Measurements from ENCODE around the gene GTF2A1.
"Not testable (repeated sequence)": the region's sequence is repeated elsewhere in the genome, so short reads cannot be mapped to it uniquely, and the experiment has no call there.

The GTF2A1 gene

GRCh38 chr14:81224222-81224621, 3.5 kb upstream of the GTF2A1 start:
- no peak for DNase-seq

- not testable (repeated sequence) for DNase-seq
These were observed 3.0 kb upstream of the GTF2A1 start for GRCh38 chr14:81223788-81224187.

- DNase-seq: no peak
These were observed 1.9 kb upstream of the GTF2A1 start for GRCh38 chr14:81222691-81223090.

GRCh38 chr14:81222126-81222525, 1.4 kb upstream of the GTF2A1 start:
- no peak for DNase-seq

- no peak for DNase-seq
These were observed 882 bp upstream of the GTF2A1 start for GRCh38 chr14:81221579-81222102.

GRCh38 chr14:81220580-81220829, 254 bp downstream of the GTF2A1 start:
- DNase-seq: no peak

- DNase-seq: peak; percentile 51 to 83 (median 69)
These were observed 790 bp downstream of the GTF2A1 start for GRCh38 chr14:81219759-81220579.

- DNase-seq: peak; percentile 95 to 99 (median 98)
These were observed 1.5 kb downstream of the GTF2A1 start for GRCh38 chr14:81219210-81219758.

GRCh38 chr14:81211844-81212243, 8.9 kb downstream of the GTF2A1 start:
- peak; percentile 71 to 76 (median 73) for DNase-seq

GRCh38 chr14:81209167-81209836, 11.5 kb downstream of the GTF2A1 start:
- peak; percentile 74 to 85 (median 75) for DNase-seq

- no peak for DNase-seq
These were observed 12.3 kb downstream of the GTF2A1 start for GRCh38 chr14:81208489-81208888.

GRCh38 chr14:81206115-81206514, 14.6 kb downstream of the GTF2A1 start:
- peak in 2 of 3 donors; percentile 23 to 30 for DNase-seq

GRCh38 chr14:81205639-81206038, 15.1 kb downstream of the GTF2A1 start:
- DNase-seq: no peak

- DNase-seq: peak in 1 of 3 donors; percentile 22
These were observed 20.7 kb downstream of the GTF2A1 start for GRCh38 chr14:81200054-81200453.

GRCh38 chr14:81199084-81199483, 21.7 kb downstream of the GTF2A1 start:
- DNase-seq: no peak

GRCh38 chr14:81198651-81199050, 22.1 kb downstream of the GTF2A1 start:
- no peak for DNase-seq

GRCh38 chr14:81193924-81194633, 26.7 kb downstream of the GTF2A1 start:
- no peak for DNase-seq

GRCh38 chr14:81192594-81192993, 28.2 kb downstream of the GTF2A1 start:
- DNase-seq: no peak

GRCh38 chr14:81187832-81188522, 32.8 kb downstream of the GTF2A1 start:
- DNase-seq: no peak

- peak in 1 of 3 donors; percentile 20 for DNase-seq
These were observed 41.1 kb downstream of the GTF2A1 start for GRCh38 chr14:81179631-81180030.

- no peak for DNase-seq
These were observed 42.7 kb downstream of the GTF2A1 start for GRCh38 chr14:81178063-81178462.

- DNase-seq: no peak
These were observed 43.5 kb downstream of the GTF2A1 start for GRCh38 chr14:81177225-81177624.

- DNase-seq: peak; percentile 83 to 86 (median 86)
These were observed 44.5 kb downstream of the GTF2A1 start for GRCh38 chr14:81176241-81176640.

Measured in suppressor macrophage treated with lipopolysaccharide for 1 hour (primary cell).